Esophagus (tissue), 2 donors: ENCODE data around the gene SNTB2. TPM values are rescaled to one million over a fixed set of nuclear protein-coding genes. Genes with fewer than 3 reads are reported as not detected.
A peak's percentile ranks its signal among the peaks of the same experiment; 100 is the strongest.

Source experiments
- H3K27ac ChIP-seq, 2 donors: one replicate each; pipeline ENCODE4 v1.5.1; 2013; ENCODE audit warnings: low read depth in 2 of 2, mild to moderate bottlenecking in 2 of 2, inconsistent platforms in 1 of 2, low read length in 1 of 2, moderate library complexity in 1 of 2
- H3K27me3 ChIP-seq, 2 donors: one replicate each; pipeline ENCODE4 v1.6.1; 2013; ENCODE audit warnings: low read length in 2 of 2, control low read depth in 1 of 2, mild to moderate bottlenecking in 1 of 2; ENCODE audit not compliant: insufficient read depth in 2 of 2, control insufficient read depth in 1 of 2
- H3K36me3 ChIP-seq, 2 donors: one replicate each; pipeline ENCODE4 v1.6.1; 2013; ENCODE audit warnings: low read length in 1 of 2; ENCODE audit not compliant: control insufficient read depth in 2 of 2, insufficient read depth in 2 of 2
- H3K4me1 ChIP-seq, 2 donors: one replicate each; pipeline ENCODE4 v1.6.1; 2013; ENCODE audit warnings: low read length in 1 of 2; ENCODE audit not compliant: control insufficient read depth in 2 of 2, insufficient read depth in 2 of 2
- H3K4me3 ChIP-seq, 2 donors: one replicate each; pipeline ENCODE4 v1.5.1; 2013; ENCODE audit warnings: low read length in 2 of 2, mild to moderate bottlenecking in 2 of 2, low read depth in 1 of 2, moderate library complexity in 1 of 2
- H3K9me3 ChIP-seq, 2 donors: one replicate each; pipeline ENCODE4 v1.6.1; 2013; ENCODE audit warnings: mild to moderate bottlenecking in 2 of 2, low read depth in 1 of 2, low read length in 1 of 2, moderate library complexity in 1 of 2; ENCODE audit not compliant: control insufficient read depth in 2 of 2, insufficient read depth in 1 of 2
- whole genome bisulfite sequencing, 2 donors: extraction: QIAGEN DNeasy Blood & Tissue Kit; methylation state at CpG; one replicate each; pipeline ENCODE4 v1.1.7; 2013; 5-methylcytosine and 5-hydroxymethylcytosine counted together
- polyA plus RNA-seq, 2 donors: library from polyadenylated mRNA; stranded (reverse); fragments of 200-250 nt; gene quantifications; one replicate each; pipeline ENCODE4 v1.2.3, GENCODE V29; 2013
- donor health status: healthy with polysubstance abuse.
- donor health status: Bipolar disorder and iron deficiency.

The SNTB2 gene
- polyA plus RNA-seq, 2 donors: 4.3 to 4.4 TPM

DNA sequence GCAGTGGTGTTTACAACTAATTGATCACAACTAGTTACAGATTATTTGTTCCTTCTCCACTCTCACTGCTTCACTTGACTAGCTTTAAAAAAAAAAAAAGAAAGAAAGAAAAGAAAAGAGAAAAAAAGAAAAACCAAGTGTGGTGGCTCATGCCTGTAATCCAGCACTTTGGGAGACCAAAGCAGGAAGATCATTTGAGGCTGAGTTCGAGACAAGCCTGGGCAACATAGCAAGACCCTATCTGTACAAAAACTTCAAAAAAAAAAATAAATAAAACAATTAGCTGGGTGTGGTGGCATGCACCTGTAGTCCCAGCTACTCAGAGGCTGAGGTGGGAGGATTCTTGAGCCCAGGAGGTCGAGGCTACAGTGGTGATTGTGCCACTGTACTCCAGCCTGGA is 4.2 kb downstream of the SNTB2 start:
- Histone ChIP-seq H3K9me3 (no peaks in the 10 kb centered on the region), H3K27me3 (no peaks in the 10 kb centered on the region), H3K4me3 (no peak overlapping the region), H3K4me1 (peaks cover 0 to 6% of the 10 kb centered on the region in 2 donors), H3K27ac (no peak overlapping the region), H3K36me3 (no peaks in the 10 kb centered on the region)
- 96 to 100% methylated on average over 2 of the region's 2 CpGs for WGBS, 2 donors

DNA sequence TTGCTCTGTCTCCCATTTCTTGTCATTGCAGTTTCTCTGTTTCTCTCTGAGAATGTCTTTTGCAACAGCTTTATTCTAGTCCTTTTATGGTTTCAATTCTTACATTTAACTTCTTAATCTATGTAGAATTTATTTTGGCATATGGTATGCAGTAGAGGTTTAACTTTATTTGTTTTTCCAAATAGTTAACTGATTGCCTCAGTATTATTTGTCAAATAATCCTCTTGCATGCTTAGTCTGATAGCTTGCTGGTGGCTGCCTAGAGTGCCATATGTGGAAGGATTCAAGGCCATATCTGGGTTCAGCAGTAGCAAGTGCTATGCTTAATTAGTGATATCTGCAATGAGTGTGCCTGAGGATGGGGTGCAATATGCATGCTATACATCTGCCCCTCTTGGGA is 6.9 kb downstream of the SNTB2 start:
- H3K36me3 ChIP-seq: no peaks in the 10 kb centered on the region
- no peaks in the 10 kb centered on the region for H3K9me3 ChIP-seq
- no peaks in the 10 kb centered on the region for H3K27me3 ChIP-seq
- H3K4me1 ChIP-seq: peaks cover 0 to 2% of the 10 kb centered on the region in 2 donors
- no peak overlapping the region for H3K4me3 ChIP-seq
- H3K27ac ChIP-seq: no peak overlapping the region

DNA sequence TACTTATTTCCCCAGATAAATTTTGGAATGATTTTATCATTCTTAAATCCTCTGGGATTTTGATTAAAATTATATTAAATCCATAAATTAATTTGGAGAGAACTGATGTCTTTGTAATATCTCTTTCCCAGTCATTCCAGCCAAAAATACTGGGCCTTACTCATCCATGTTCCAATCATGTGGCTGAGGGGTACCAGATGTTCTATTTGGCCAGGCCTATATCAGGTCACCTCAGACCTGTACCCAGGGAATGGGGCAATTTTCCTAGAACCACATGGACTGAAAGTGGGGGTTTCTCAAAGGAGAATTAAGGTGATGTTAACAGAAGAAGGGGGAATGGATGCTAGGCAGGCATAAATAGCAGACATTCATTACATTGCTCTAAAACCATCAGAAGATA is 7.5 kb downstream of the SNTB2 start:
- no peaks in the 10 kb centered on the region for H3K9me3 ChIP-seq
- peaks cover 0 to 3% of the 10 kb centered on the region in 2 donors for H3K4me1 ChIP-seq
- H3K36me3 ChIP-seq: no peaks in the 10 kb centered on the region
- no peak overlapping the region for H3K4me3 ChIP-seq
- H3K27ac ChIP-seq: no peak overlapping the region
- no peaks in the 10 kb centered on the region for H3K27me3 ChIP-seq

DNA sequence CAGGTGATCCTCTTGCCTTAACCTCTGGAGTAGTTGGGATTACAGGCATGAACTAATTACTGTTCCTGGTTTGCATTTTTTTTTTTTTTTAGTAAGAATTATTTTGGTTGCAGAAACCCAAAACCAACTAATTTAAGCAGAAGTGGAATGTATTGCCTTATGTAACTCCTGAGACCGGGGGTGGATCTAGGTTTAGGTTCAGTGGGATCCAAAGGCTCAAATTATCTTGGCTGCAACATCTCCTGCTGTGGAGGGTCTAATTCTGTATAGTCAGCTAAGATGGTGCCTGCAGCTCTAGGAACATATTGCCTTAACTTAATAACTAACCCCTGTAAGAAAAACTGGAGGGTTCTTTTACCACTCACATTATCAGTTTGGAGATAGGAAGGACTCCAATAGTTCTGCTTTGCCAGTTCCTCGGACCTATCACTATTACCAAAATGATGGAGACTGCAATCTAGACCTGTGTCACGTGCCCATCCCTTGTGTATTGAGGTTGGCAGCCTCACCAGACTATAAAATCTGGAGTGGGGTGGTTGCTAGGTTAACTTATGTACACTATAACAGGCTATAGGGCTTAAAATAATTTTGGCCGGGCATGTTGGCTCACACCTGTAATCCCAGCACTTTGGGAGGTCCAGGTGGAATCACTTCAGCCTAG is 8.5 kb downstream of the SNTB2 start:
- Histone ChIP-seq H3K27ac (no peak overlapping the region), H3K36me3 (no peaks in the 10 kb centered on the region), H3K9me3 (no peaks in the 10 kb centered on the region), H3K27me3 (no peaks in the 10 kb centered on the region), H3K4me3 (no peak overlapping the region), H3K4me1 (peaks cover 0 to 2% of the 10 kb centered on the region in 2 donors)
- WGBS, 2 donors: 69 to 71% methylated on average over 4 of the region's 4 CpGs

DNA sequence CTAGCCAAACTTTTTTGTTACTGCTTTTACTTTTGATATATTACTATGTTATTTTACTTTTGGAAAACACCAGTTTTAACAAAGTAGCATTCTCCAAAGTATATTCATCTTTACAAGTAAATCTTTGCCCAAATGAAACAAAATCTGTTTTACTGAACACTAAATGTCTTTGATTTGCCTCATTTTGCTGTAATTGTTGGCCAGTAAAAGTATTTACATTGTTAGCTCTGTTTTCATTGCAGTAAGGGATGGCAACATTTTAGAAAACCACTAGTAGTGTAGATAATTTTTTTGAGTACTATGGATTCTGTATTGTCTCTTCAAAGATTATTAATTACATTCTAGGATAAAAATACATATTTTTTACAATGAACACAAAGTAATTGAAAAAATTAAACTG is 10.6 kb downstream of the SNTB2 start:
- Histone ChIP-seq H3K27me3 (no peaks in the 10 kb centered on the region), H3K4me1 (peaks cover 0 to 2% of the 10 kb centered on the region in 2 donors), H3K36me3 (no peaks in the 10 kb centered on the region), H3K4me3 (no peak overlapping the region), H3K9me3 (no peaks in the 10 kb centered on the region), H3K27ac (no peak overlapping the region)

DNA sequence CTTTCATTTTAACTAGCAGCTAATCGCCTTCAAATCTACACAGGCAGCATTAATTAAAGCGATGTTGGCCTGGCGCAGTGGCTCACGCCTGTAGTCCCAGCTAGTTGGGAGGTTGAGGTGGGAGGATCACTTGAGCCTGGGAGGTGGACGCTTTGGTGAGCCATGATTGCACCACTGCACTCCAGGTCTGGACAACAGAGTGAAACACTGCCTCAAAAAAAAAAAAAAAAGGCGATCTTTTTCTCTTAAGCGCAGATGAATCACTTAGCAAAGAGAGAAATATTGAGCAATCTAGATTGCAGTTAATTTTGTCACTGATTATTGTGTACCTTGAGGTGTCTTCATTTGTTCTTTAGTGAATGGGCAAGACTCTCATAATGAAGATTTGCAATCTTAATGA is 12.4 kb downstream of the SNTB2 start:
- H3K27ac ChIP-seq: peak overlapping the region in 1 of 2 donors; percentile 25
- no peaks in the 10 kb centered on the region for H3K27me3 ChIP-seq
- no peaks in the 10 kb centered on the region for H3K36me3 ChIP-seq
- no peaks in the 10 kb centered on the region for H3K9me3 ChIP-seq
- H3K4me1 ChIP-seq: peaks cover 0 to 2% of the 10 kb centered on the region in 2 donors
- H3K4me3 ChIP-seq: no peak overlapping the region
- WGBS, 2 donors: 80 to 85% methylated on average over 7 of the region's 7 CpGs

DNA sequence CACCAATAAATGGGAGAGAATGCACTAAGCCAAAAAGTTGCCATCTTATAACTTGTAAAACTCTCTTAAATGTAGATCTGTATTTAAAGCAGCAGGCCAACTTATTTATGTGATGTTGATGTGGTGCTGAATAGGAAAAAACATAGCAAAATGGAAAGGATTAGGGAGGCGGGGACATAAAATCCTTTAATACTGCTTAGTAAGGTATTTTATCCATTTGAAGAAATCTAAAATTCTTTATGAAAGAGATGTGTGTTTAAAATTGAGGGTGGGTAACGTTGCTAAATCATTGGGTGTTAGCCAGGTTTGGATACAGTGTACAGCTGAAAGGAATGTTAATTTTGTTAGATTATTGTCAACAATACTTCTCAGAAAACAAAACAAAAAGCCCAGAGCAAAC is 14.3 kb downstream of the SNTB2 start:
- Histone ChIP-seq H3K27me3 (no peaks in the 10 kb centered on the region), H3K36me3 (no peaks in the 10 kb centered on the region), H3K27ac (no peak overlapping the region), H3K4me1 (peaks cover 0 to 2% of the 10 kb centered on the region in 2 donors), H3K4me3 (no peak overlapping the region), H3K9me3 (no peaks in the 10 kb centered on the region)
- 47 to 50% methylated on average over 2 of the region's 2 CpGs for WGBS, 2 donors

DNA sequence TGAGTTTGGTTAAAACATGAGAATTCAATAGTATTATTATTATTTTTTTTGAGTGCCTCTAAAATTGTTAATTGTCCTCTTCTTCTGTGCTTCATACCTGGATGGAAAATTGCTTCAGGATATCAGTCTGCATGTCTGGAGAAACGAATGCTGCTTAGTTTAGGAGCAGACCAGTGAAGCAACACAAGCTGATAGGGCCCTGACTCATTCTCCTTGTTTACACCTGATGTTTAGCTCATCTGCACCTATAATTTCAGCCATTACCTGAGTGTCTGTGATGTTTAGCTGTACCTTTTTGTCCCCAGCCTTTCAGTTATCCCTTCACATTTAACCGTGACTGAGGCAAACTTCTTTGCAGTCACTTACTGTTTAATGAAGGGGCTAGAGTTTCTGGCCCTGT is 14.8 kb downstream of the SNTB2 start:
- Histone ChIP-seq H3K4me3 (no peak overlapping the region), H3K36me3 (no peaks in the 10 kb centered on the region), H3K27ac (no peak overlapping the region), H3K9me3 (no peaks in the 10 kb centered on the region), H3K27me3 (no peaks in the 10 kb centered on the region), H3K4me1 (peaks cover 0 to 2% of the 10 kb centered on the region in 2 donors)
- 37 to 56% methylated on average over 2 of the region's 2 CpGs for WGBS, 2 donors

DNA sequence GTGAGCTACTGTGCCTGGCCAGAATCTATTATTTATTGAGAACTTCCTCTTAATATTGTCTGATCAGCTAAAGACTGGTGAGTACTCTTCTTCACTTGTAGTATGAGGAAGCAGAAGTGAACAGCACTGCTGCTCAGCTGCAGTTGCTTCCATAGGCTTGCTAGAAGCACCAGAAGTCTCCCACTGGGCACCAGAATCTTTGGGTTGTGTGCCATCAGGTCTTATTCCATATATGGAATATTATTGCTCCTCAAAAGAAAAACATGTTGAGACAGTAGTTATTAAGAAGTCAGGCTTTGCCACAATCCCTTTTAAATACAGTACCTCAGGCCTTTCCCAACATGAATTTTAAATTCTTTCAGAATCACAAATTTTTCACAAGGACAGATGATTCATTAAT is 17.2 kb downstream of the SNTB2 start:
- no peak overlapping the region for H3K4me3 ChIP-seq
- H3K27me3 ChIP-seq: no peaks in the 10 kb centered on the region
- no peak overlapping the region for H3K27ac ChIP-seq
- no peaks in the 10 kb centered on the region for H3K9me3 ChIP-seq
- peaks cover 0 to 2% of the 10 kb centered on the region in 2 donors for H3K4me1 ChIP-seq
- H3K36me3 ChIP-seq: no peaks in the 10 kb centered on the region

DNA sequence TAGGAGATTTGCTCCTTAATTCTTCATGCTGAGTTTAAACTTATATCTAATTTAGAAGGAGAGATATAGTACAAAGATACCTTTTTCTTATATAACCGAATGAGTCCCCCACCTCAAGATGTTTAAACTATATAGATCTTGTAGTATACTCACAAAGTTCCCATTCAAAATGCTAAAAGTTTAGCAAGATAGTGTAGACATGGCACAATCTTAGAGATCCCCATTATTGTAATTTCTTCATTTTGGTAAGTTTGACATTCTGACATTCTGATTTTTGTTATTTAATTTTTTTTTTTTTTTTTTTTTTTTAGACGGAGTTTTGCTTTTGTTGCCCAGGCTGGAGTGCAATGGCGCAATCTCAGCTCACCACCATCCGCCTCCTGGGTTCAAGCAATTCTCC is 22.8 kb downstream of the SNTB2 start:
- no peaks in the 10 kb centered on the region for H3K4me1 ChIP-seq
- no peaks in the 10 kb centered on the region for H3K36me3 ChIP-seq
- H3K27ac ChIP-seq: no peak overlapping the region
- H3K9me3 ChIP-seq: no peaks in the 10 kb centered on the region
- WGBS, 2 donors: 90 to 93% methylated on average over 4 of the region's 4 CpGs
- no peaks in the 10 kb centered on the region for H3K27me3 ChIP-seq
- H3K4me3 ChIP-seq: no peak overlapping the region
